BJ (cell line): ENCODE results near the gene RYR1. TPM values are rescaled to one million over a fixed set of nuclear protein-coding genes. Genes with fewer than 3 reads are reported as not detected.
A peak's percentile ranks its signal among the peaks of the same experiment; 100 is the strongest.

Experiments
- CTCF ChIA-PET: fragments of 350-600 bp; formaldehyde crosslinking; extraction: SDS; loops from one replicate; lab custom pipeline; 2021; ENCODE audit warnings: antibody characterized with exemption, inconsistent platforms; lab: Yijun Ruan, JAX
- POLR2A ChIA-PET: fragments of 300-600 bp; sonication (Branson Sonifier 250); formaldehyde crosslinking; extraction: SDS; loops from one replicate; lab custom pipeline; 2021; ENCODE audit warnings: antibody characterized with exemption; lab: Charles Lee
- DNase-seq: peaks from one replicate; pipeline ENCODE4 v3.0.0-alpha.2; 2011; ENCODE audit warnings: low read depth
- H3K27me3 ChIP-seq: 2 replicates; pipeline ENCODE4 v1.6.0; 2011; ENCODE audit warnings: low read length; ENCODE audit not compliant: control insufficient read depth, insufficient read depth
- H3K36me3 ChIP-seq: 2 replicates; pipeline ENCODE4 v1.5.1; 2011; ENCODE audit warnings: low read length; ENCODE audit not compliant: control insufficient read depth, insufficient read depth
- H3K4me3 ChIP-seq: 2 replicates; pipeline ENCODE4 v1.5.1; 2011; ENCODE audit warnings: low read depth, mild to moderate bottlenecking, control low read depth, low read length
- CTCF ChIP-seq: IDR thresholded peaks from 2 replicates; pipeline ENCODE4 v1.5.1; 2011; ENCODE audit warnings: low read depth, mild to moderate bottlenecking, control low read depth, inconsistent platforms, low read length, moderate library complexity; ENCODE audit not compliant: insufficient read depth
- polyA plus RNA-seq: library from polyadenylated mRNA; depleted of rRNA; stranded (reverse); fragments of >200 nt; gene quantifications from 2 replicates; pipeline ENCODE4 v1.2.3, GENCODE V29; 2011

Gene RYR1
- polyA plus RNA-seq, 1 experiment = 0.04 TPM

- CTCF ChIA-PET = interaction anchor here (0.7 to 4.6 kb wide), 2 partner anchors 9 to 517 kb away, joined by 3 to 40 read pairs; partner anchors contain the start of genes FAM98C and SARS2
- H3K36me3 ChIP-seq = no peaks in the 10 kb centered on the region
- POLR2A ChIA-PET = no interaction called here
- no peak for DNase-seq
- no peak for TF ChIP-seq CTCF
- no peak overlapping the region for H3K4me3 ChIP-seq
- H3K27me3 ChIP-seq = peaks cover 1% of the 10 kb centered on the region; the same call in 1 of the 2 replicates
Measured at GRCh38 chr19:38412961-38413360, 20.5 kb upstream of the RYR1 start.

GRCh38 chr19:38413416-38413815 lies 20.1 kb upstream of the RYR1 start:
- CTCF ChIA-PET = interaction anchor here (0.7 to 4.6 kb wide), 2 partner anchors 10 to 517 kb away, joined by 3 to 40 read pairs; partner anchors contain the start of genes FAM98C and SARS2
- DNase-seq = no peak
- no peak for TF ChIP-seq CTCF
- POLR2A ChIA-PET = no interaction called here
- Histone ChIP-seq H3K27me3 (peaks cover 4% of the 10 kb centered on the region; the same call in 1 of the 2 replicates), H3K36me3 (no peaks in the 10 kb centered on the region), H3K4me3 (no peak overlapping the region)

- no peaks in the 10 kb centered on the region for H3K36me3 ChIP-seq
- no peak for DNase-seq
- no peak for TF ChIP-seq CTCF
- H3K4me3 ChIP-seq = no peak overlapping the region
- peaks cover 7% of the 10 kb centered on the region; the same call in 1 of the 2 replicates for H3K27me3 ChIP-seq
- POLR2A ChIA-PET = no interaction called here
- CTCF ChIA-PET = no interaction called here
Measured at GRCh38 chr19:38417146-38417543, 16.3 kb upstream of the RYR1 start.

GRCh38 chr19:38417544-38418506 lies 15.7 kb upstream of the RYR1 start:
- H3K36me3 ChIP-seq = no peaks in the 10 kb centered on the region
- no peak for TF ChIP-seq CTCF
- H3K4me3 ChIP-seq = peak overlapping the region; percentile 25; the same call in 1 of the 2 replicates
- H3K27me3 ChIP-seq = peaks cover 7% of the 10 kb centered on the region; the same call in 1 of the 2 replicates
- POLR2A ChIA-PET = no interaction called here
- DNase-seq = no peak
- CTCF ChIA-PET = no interaction called here

- no peak for DNase-seq
- TF ChIP-seq CTCF = no peak
- no peaks in the 10 kb centered on the region for H3K36me3 ChIP-seq
- no peak overlapping the region for H3K4me3 ChIP-seq
- ChIA-PET POLR2A (no interaction called here), CTCF (interaction anchor here (2.4 kb wide), 1 partner anchor 18 kb away, joined by 16 read pairs; the partner anchor contains the start of gene FAM98C)
- peaks cover 9% of the 10 kb centered on the region for H3K27me3 ChIP-seq
Measured at GRCh38 chr19:38420935-38421334, 12.6 kb upstream of the RYR1 start.
